Endothelial cell of umbilical vein (primary cell): ENCODE results near the gene ATP5MC2.

ENCODE experiments used
- CTCF ChIP-seq, 2 donors: IDR thresholded peaks; 1 replicate in 1 of 2; 2 replicates in 1 of 2; pipeline ENCODE4 v1.5.1; 2011; ENCODE audit warnings: low read length in 2 of 2, mild to moderate bottlenecking in 2 of 2, moderate library complexity in 2 of 2, control low read depth in 1 of 2, inconsistent platforms in 1 of 2, low read depth in 1 of 2; ENCODE audit not compliant: insufficient read depth in 1 of 2; ENCODE audit errors: extremely low read depth in 1 of 2
- EZH2 ChIP-seq: IDR thresholded peaks from 2 replicates; pipeline ENCODE4 v1.6.1; 2012; ENCODE audit warnings: borderline replicate concordance, low read depth, mild to moderate bottlenecking, moderate library complexity, low read length, inconsistent platforms; ENCODE audit not compliant: severe bottlenecking
- FOS ChIP-seq: IDR thresholded peaks from 2 replicates; pipeline ENCODE4 v1.6.1; 2011; ENCODE audit warnings: mild to moderate bottlenecking, low read length, moderate library complexity, borderline replicate concordance; ENCODE audit not compliant: insufficient read depth
- POLR2A ChIP-seq: IDR thresholded peaks from 2 replicates; pipeline ENCODE4 v1.6.1; 2012; ENCODE audit warnings: low read depth, mild to moderate bottlenecking, control low read depth, low read length
- POLR2AphosphoS5 ChIP-seq: IDR thresholded peaks from 2 replicates; pipeline ENCODE4 v1.6.1; 2012; ENCODE audit warnings: low read depth, mild to moderate bottlenecking, control low read depth, low read length, moderate library complexity; ENCODE audit not compliant: insufficient read depth

DNA sequence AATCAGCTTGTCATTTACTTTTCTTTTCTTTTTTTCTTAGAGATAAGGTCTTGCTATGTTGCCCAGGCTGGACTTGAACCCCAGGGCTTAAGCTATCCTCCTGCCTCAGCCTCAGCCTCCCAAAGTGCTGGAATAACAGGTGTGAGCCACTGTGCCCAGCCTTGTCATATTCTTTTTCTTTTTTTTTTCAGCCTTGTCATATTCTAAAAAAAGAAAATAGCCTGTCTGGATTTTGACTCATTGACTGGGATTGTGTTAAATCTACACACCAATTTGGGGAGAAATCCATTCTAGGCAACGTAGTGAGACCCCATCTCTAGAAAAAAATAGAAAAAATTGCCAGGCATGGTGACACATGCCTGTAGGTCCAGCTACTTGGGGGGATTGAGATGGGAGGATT, 24.1 kb downstream of the ATP5MC2 start:
- TF ChIP-seq EZH2 (no peak), CTCF (IDR thresholded peaks at IDR 0.05; ENCODE audit: extremely low read depth in 1 of 2, insufficient read depth in 1 of 2, low read depth in 1 of 2, low read length in 2 of 2) (no peak), POLR2A (no peak), POLR2AphosphoS5 (no peak), FOS (no peak)
